GM23338 (cell line): ENCODE results near the gene CHD2. TPM values are rescaled to one million over a fixed set of nuclear protein-coding genes. Genes with fewer than 3 reads are reported as not detected.

Source experiments
- ATAC-seq: fragments of 200-7000 bp; cut with Tn5 transposase; 3 replicates; pipeline ENCODE4 v1.9.1; 2020
- DNase-seq: peaks from one replicate; pipeline ENCODE4 v3.0.0-alpha.2; 2015; ENCODE audit warnings: low spot score
- H2AFZ ChIP-seq: fragments of 200-600 bp; sonication (generic); 2 replicates; pipeline ENCODE4 v1.8.0; 2016; ENCODE audit warnings: antibody characterized with exemption, mild to moderate bottlenecking, moderate library complexity
- H3F3A ChIP-seq: fragments of 200-600 bp; sonication (generic); replicated peaks from 2 replicates; pipeline ENCODE4 v1.8.0; 2017; ENCODE audit warnings: antibody characterized with exemption, mixed run types, low read depth
- H3K27ac ChIP-seq: fragments of 200-600 bp; sonication (generic); 2 replicates; pipeline ENCODE4 v1.6.1; 2016; ENCODE audit warnings: low read depth
- H3K27me3 ChIP-seq: fragments of 200-600 bp; sonication (generic); 2 replicates; pipeline ENCODE4 v1.8.0; 2016; ENCODE audit warnings: mild to moderate bottlenecking, mixed run types, moderate library complexity; ENCODE audit not compliant: insufficient read depth
- H3K36me3 ChIP-seq: fragments of 200-600 bp; sonication (generic); 2 replicates; pipeline ENCODE4 v1.8.0; 2016; ENCODE audit warnings: mild to moderate bottlenecking; ENCODE audit not compliant: insufficient read depth
- H3K4me1 ChIP-seq: fragments of 200-600 bp; sonication (generic); 2 replicates; pipeline ENCODE4 v1.8.0; 2016; ENCODE audit warnings: mild to moderate bottlenecking, moderate library complexity; ENCODE audit not compliant: insufficient read depth
- H3K4me2 ChIP-seq: fragments of 200-600 bp; sonication (generic); 2 replicates; pipeline ENCODE4 v1.7.1; 2017; ENCODE audit warnings: mixed run types
- H3K4me3 ChIP-seq: fragments of 200-600 bp; sonication (generic); 2 replicates; pipeline ENCODE4 v1.6.1; 2016; ENCODE audit warnings: mixed run types
- H3K79me2 ChIP-seq: fragments of 200-600 bp; sonication (generic); replicated peaks from 2 replicates; pipeline ENCODE4 v1.8.0; 2017; ENCODE audit warnings: mild to moderate bottlenecking; ENCODE audit not compliant: insufficient read depth
- H3K9me2 ChIP-seq: fragments of 200-600 bp; sonication (generic); 2 replicates; pipeline ENCODE4 v1.8.0; 2017; ENCODE audit not compliant: insufficient read depth
- H4K20me1 ChIP-seq: fragments of 200-600 bp; sonication (generic); replicated peaks from 2 replicates; pipeline ENCODE4 v1.8.0; 2017; ENCODE audit warnings: mild to moderate bottlenecking; ENCODE audit not compliant: insufficient read depth
- H3K27ac Mint-ChIP-seq: 2 replicates; pipeline ENCODE4 v1.8.0; 2020; ENCODE audit warnings: inconsistent platforms, mild to moderate bottlenecking, moderate library complexity, mixed read lengths
- H3K27me3 Mint-ChIP-seq: 3 replicates; pipeline ENCODE4 v1.8.0; 2022; ENCODE audit warnings: low read depth, mild to moderate bottlenecking, moderate library complexity, mixed read lengths, inconsistent platforms; ENCODE audit not compliant: insufficient read depth, poor library complexity
- H3K36me3 Mint-ChIP-seq: 3 replicates; pipeline ENCODE4 v1.8.0; 2021; ENCODE audit warnings: low read depth, mild to moderate bottlenecking, inconsistent platforms, moderate library complexity, mixed read lengths
- H3K4me1 Mint-ChIP-seq: 3 replicates; pipeline ENCODE4 v1.8.0; 2020; ENCODE audit warnings: mild to moderate bottlenecking, inconsistent platforms, mixed read lengths
- H3K4me3 Mint-ChIP-seq: 3 replicates; pipeline ENCODE4 v1.8.0; 2021; ENCODE audit warnings: moderate library complexity, mild to moderate bottlenecking, inconsistent platforms, mixed read lengths
- H3K9me3 Mint-ChIP-seq: 3 replicates; pipeline ENCODE4 v1.8.0; 2020; ENCODE audit warnings: moderate library complexity, mild to moderate bottlenecking, inconsistent platforms, mixed read lengths
- CREB1 ChIP-seq: fragments of 250-450 bp; sonication (Bioruptor Pico); IDR thresholded peaks from 2 replicates; pipeline ENCODE4 v1.5.0; 2020; ENCODE audit warnings: low read depth, mild to moderate bottlenecking, moderate library complexity
- CTCF ChIP-seq, 2 experiments: fragments of 200-600 bp in 1 of 2; sonication (generic) in 1 of 2; conservative IDR thresholded peaks; 2 replicates each; pipeline versions ENCODE4 v1.5.1 to v1.6.1; 2016 to 2017; ENCODE audit warnings: antibody characterized with exemption in 2 of 2, low read depth in 2 of 2, mild to moderate bottlenecking in 2 of 2, moderate library complexity in 1 of 2
- EZH2 ChIP-seq: fragments of 200-600 bp; sonication (generic); IDR thresholded peaks from one replicate; pipeline ENCODE4 v1.8.0; 2017; ENCODE audit warnings: antibody characterized with exemption, mild to moderate bottlenecking, low read depth; ENCODE audit not compliant: unreplicated experiment
- EZH2phosphoT487 ChIP-seq: fragments of 200-600 bp; sonication (generic); IDR thresholded peaks from one replicate; pipeline ENCODE4 v1.8.1; 2018; ENCODE audit warnings: antibody characterized with exemption; ENCODE audit not compliant: unreplicated experiment
- JUNB ChIP-seq: IDR thresholded peaks from one replicate; pipeline ENCODE4 v1.6.1; 2016; ENCODE audit warnings: antibody characterized with exemption; ENCODE audit not compliant: unreplicated experiment
- NANOG ChIP-seq: IDR thresholded peaks from 2 replicates; pipeline ENCODE4 v1.6.1; 2016; ENCODE audit warnings: antibody characterized with exemption, borderline replicate concordance
- POLR2AphosphoS5 ChIP-seq: IDR thresholded peaks from 2 replicates; pipeline ENCODE4 v1.6.1; 2016; ENCODE audit warnings: antibody characterized with exemption, low read depth
- STAT1 ChIP-seq: IDR thresholded peaks from one replicate; pipeline ENCODE4 v1.6.1; 2016; ENCODE audit warnings: antibody characterized with exemption; ENCODE audit not compliant: unreplicated experiment
- ZNF114 ChIP-seq: fragments of 250-450 bp; sonication (Bioruptor Pico); IDR thresholded peaks from 2 replicates; pipeline ENCODE4 v1.5.0; 2020; ENCODE audit warnings: mild to moderate bottlenecking, moderate library complexity
- ZNF462 ChIP-seq: fragments of 250-450 bp; sonication (Bioruptor Pico); IDR thresholded peaks from 2 replicates; pipeline ENCODE4 v1.5.0; 2020; ENCODE audit warnings: mild to moderate bottlenecking, moderate library complexity
- polyA plus RNA-seq: library from polyadenylated mRNA; unstranded; fragments of >200 nt; fragmentation: Nextera tagmentation; extraction: Ambion mirVana; gene quantifications from 2 replicates; pipeline ENCODE4 v1.2.1, GENCODE V29; 2016
- total RNA-seq: library from RNA; depleted of rRNA; stranded (reverse); fragments of >200 nt; shearing (Covaris generic); gene quantifications from 2 replicates; pipeline ENCODE4 v1.2.3, GENCODE V29; 2014

The CHD2 gene
- total and polyA plus RNA-seq, 2 experiments from 2014 or later = 119 to 130 TPM

GRCh38 chr15:93028632-93029213, 128.6 kb downstream of the CHD2 start:
- Histone ChIP-seq H3F3A (peaks cover 15% of the 10 kb centered on the region), H3K27me3 (no peaks in the 10 kb centered on the region), H3K4me1 (no peaks in the 10 kb centered on the region), H3K4me3 (no peak overlapping the region), H3K36me3 (peaks cover 17% of the 10 kb centered on the region), H2AFZ (no peak overlapping the region), H3K4me2 (no peak overlapping the region), H3K9me2 (no peaks in the 10 kb centered on the region), H4K20me1 (peaks cover 4% of the 10 kb centered on the region), H3K27ac (peak overlapping the region; percentile 59; the same call in 1 of the 2 replicates), H3K79me2 (no peaks in the 10 kb centered on the region; the same call in 1 of the 2 replicates)
- Mint-ChIP-seq H3K36me3 (peaks cover 43% of the 10 kb centered on the region), H3K9me3 (peaks cover 16% of the 10 kb centered on the region; the same call in 2 of the 3 replicates), H3K4me1 (peaks cover 20% of the 10 kb centered on the region), H3K4me3 (no peak overlapping the region), H3K27me3 (peaks cover 26% of the 10 kb centered on the region), H3K27ac (peak overlapping the region; percentile 37; the same call in 1 of the 2 replicates)
- TF ChIP-seq NANOG (no peak), POLR2AphosphoS5 (peak; percentile 37; the same call in 1 of the 2 replicates)
- DNase-seq (no peak), ATAC-seq (no peak)

GRCh38 chr15:93029214-93029835, 129.2 kb downstream of the CHD2 start:
- peak overlapping the region; percentile 10; the same call in 1 of the 2 replicates for H3K27ac Mint-ChIP-seq
- peaks cover 37% of the 10 kb centered on the region for H3K36me3 Mint-ChIP-seq
- Histone ChIP-seq H3F3A (peaks cover 15% of the 10 kb centered on the region), H3K4me3 (no peak overlapping the region), H4K20me1 (peaks cover 4% of the 10 kb centered on the region), H3K4me2 (no peak overlapping the region), H3K36me3 (peaks cover 11% of the 10 kb centered on the region), H3K27me3 (no peaks in the 10 kb centered on the region), H3K79me2 (no peaks in the 10 kb centered on the region), H3K27ac (peak overlapping the region; percentile 59; the same call in 1 of the 2 replicates), H3K9me2 (no peaks in the 10 kb centered on the region), H3K4me1 (no peaks in the 10 kb centered on the region), H2AFZ (no peak overlapping the region)
- H3K4me3 Mint-ChIP-seq = no peak overlapping the region
- no peak for DNase-seq
- peaks cover 24% of the 10 kb centered on the region for H3K27me3 Mint-ChIP-seq
- peaks cover 16% of the 10 kb centered on the region for H3K9me3 Mint-ChIP-seq
- ATAC-seq = no peak; the same call in 2 of the 3 replicates
- H3K4me1 Mint-ChIP-seq = peaks cover 20% of the 10 kb centered on the region
- TF ChIP-seq EZH2phosphoT487 = no peak
- no peak for TF ChIP-seq ZNF462
- TF ChIP-seq CTCF (conservative IDR thresholded peaks at IDR 0.05; ENCODE audit: low read depth in 2 of 2) = no peak
- TF ChIP-seq POLR2AphosphoS5 = no peak
- no peak for TF ChIP-seq CREB1 (CRISPR knock-in tag)
- no peak for TF ChIP-seq JUNB
- TF ChIP-seq STAT1 = no peak
- no peak for TF ChIP-seq ZNF114 (CRISPR knock-in tag)
- TF ChIP-seq EZH2 = no peak
